H1 (cell line): ENCODE results near the gene PATE2. TPM values are rescaled to one million over a fixed set of nuclear protein-coding genes. Genes with fewer than 3 reads are reported as not detected.

Experiments used
- CTCF ChIA-PET: fragments of 300-600 bp; sonication (Branson Sonifier 250); formaldehyde crosslinking; loops from one replicate; lab custom pipeline; 2021; ENCODE audit not compliant: partially characterized antibody; lab: Charles Lee
- POLR2A ChIA-PET: fragments of 300-600 bp; sonication (Branson Sonifier 250); formaldehyde crosslinking; loops from one replicate; lab custom pipeline; 2021; ENCODE audit warnings: inconsistent platforms; ENCODE audit not compliant: partially characterized antibody; lab: Charles Lee
- DNase-seq, 2 experiments: peaks; one replicate each; pipeline versions ENCODE4 v3.0.0 to v3.0.0-alpha.2; 2010 to 2022; ENCODE audit warnings: low spot score in 2 of 2, low read depth in 1 of 2, mixed read lengths in 1 of 2
- FAIRE-seq: peaks from 2 replicates; lab custom pipeline; 2011; peaks lifted over from hg19 to GRCh38; lab: Jason Lieb, UNC
- H2AFZ ChIP-seq: 2 replicates; pipeline ENCODE4 v1.8.1; 2012; ENCODE audit warnings: low read length, inconsistent platforms
- H2AK5ac ChIP-seq: 2 replicates; pipeline ENCODE4 v1.6.1; 2013; ENCODE audit warnings: low read depth, low read length
- H2BK120ac ChIP-seq: replicated peaks from 2 replicates; pipeline ENCODE3; 2013; ENCODE audit warnings: low read depth, low read length, inconsistent platforms
- H2BK12ac ChIP-seq: 2 replicates; pipeline ENCODE4 v1.6.1; 2013; ENCODE audit warnings: low read depth, low read length
- H2BK15ac ChIP-seq: 2 replicates; pipeline ENCODE4 v1.6.1; 2013; ENCODE audit warnings: low read length
- H2BK20ac ChIP-seq: 2 replicates; pipeline ENCODE4 v1.6.1; 2013; ENCODE audit warnings: low read length
- H2BK5ac ChIP-seq: 2 replicates; pipeline ENCODE4 v1.6.1; 2013; ENCODE audit warnings: low read depth, low read length
- H3K14ac ChIP-seq: 2 replicates; pipeline ENCODE4 v1.6.1; 2013; ENCODE audit warnings: inconsistent platforms; ENCODE audit not compliant: insufficient read length
- H3K18ac ChIP-seq: 2 replicates; pipeline ENCODE4 v1.6.1; 2013; ENCODE audit warnings: low read length; ENCODE audit errors: extremely low read depth
- H3K23ac ChIP-seq: 2 replicates; pipeline ENCODE4 v1.6.1; 2013; ENCODE audit warnings: inconsistent platforms; ENCODE audit not compliant: insufficient read length
- H3K23me2 ChIP-seq: 2 replicates; pipeline ENCODE4 v1.6.1; 2013; ENCODE audit warnings: low read depth, low read length
- H3K27ac ChIP-seq: 2 replicates; pipeline ENCODE4 v1.6.1; 2011; ENCODE audit warnings: low read depth, low read length, inconsistent platforms
- H3K27me3 ChIP-seq, 4 experiments: replicated peaks in 1 of 4; 1 replicate in 1 of 4; 2 replicates in 3 of 4; pipeline versions ENCODE4 v1.6.1 to v1.8.1; 2011 to 2013; ENCODE audit warnings: low read length in 3 of 4, mild to moderate bottlenecking in 3 of 4, inconsistent platforms in 2 of 4, mixed read lengths in 2 of 4, moderate library complexity in 1 of 4; ENCODE audit not compliant: control insufficient read depth in 3 of 4, insufficient read depth in 3 of 4; ENCODE audit errors: extremely low read depth in 1 of 4
- H3K36me3 ChIP-seq, 4 experiments: 2 replicates each; pipeline versions ENCODE4 v1.6.1 to v1.8.1; 2011 to 2013; ENCODE audit warnings: mild to moderate bottlenecking in 4 of 4, low read length in 3 of 4, moderate library complexity in 2 of 4, control low read depth in 1 of 4, inconsistent platforms in 1 of 4; ENCODE audit not compliant: insufficient read depth in 4 of 4, control insufficient read depth in 2 of 4
- H3K4ac ChIP-seq: replicated peaks from 2 replicates; pipeline ENCODE3; 2013; ENCODE audit warnings: low read length, low read depth, mixed read lengths, inconsistent platforms; ENCODE audit not compliant: insufficient read length
- H3K4me1 ChIP-seq, 4 experiments: replicated peaks in 1 of 4; 1 replicate in 1 of 4; 2 replicates in 3 of 4; pipeline versions ENCODE4 v1.6.1 to v1.8.1; 2011 to 2013; ENCODE audit warnings: low read length in 3 of 4, inconsistent platforms in 2 of 4, mixed read lengths in 1 of 4; ENCODE audit not compliant: insufficient read depth in 4 of 4, control insufficient read depth in 3 of 4
- H3K4me2 ChIP-seq, 2 experiments: 2 replicates each; pipeline versions ENCODE4 v1.6.1 to v1.8.1; 2011 to 2013; ENCODE audit warnings: low read depth in 2 of 2, low read length in 2 of 2, control low read depth in 1 of 2, inconsistent platforms in 1 of 2, mild to moderate bottlenecking in 1 of 2; ENCODE audit not compliant: insufficient read depth in 1 of 2
- H3K4me3 ChIP-seq, 4 experiments: fragments of 200-600, 300-600 bp in 1 of 4; sonication (generic), shearing (Covaris generic), sonication (Bioruptor Twin) in 1 of 4; 2 replicates each; pipeline versions ENCODE4 v1.5.1 to v1.8.1; 2011 to 2016; ENCODE audit warnings: low read length in 4 of 4, low read depth in 3 of 4, control low read depth in 2 of 4, inconsistent platforms in 2 of 4, mild to moderate bottlenecking in 2 of 4, mixed read lengths in 1 of 4, moderate library complexity in 1 of 4; ENCODE audit not compliant: insufficient read depth in 2 of 4; ENCODE audit errors: extremely low read depth in 1 of 4
- H3K56ac ChIP-seq: replicated peaks from 2 replicates; pipeline ENCODE3; 2013; ENCODE audit warnings: low read depth, mild to moderate bottlenecking, mixed read lengths, low read length, inconsistent platforms; ENCODE audit not compliant: insufficient read length
- H3K79me1 ChIP-seq: 2 replicates; pipeline ENCODE4 v1.6.1; 2013; ENCODE audit warnings: low read depth, low read length, control low read depth
- H3K79me2 ChIP-seq, 2 experiments: 2 replicates each; pipeline versions ENCODE4 v1.6.1 to v1.8.1; 2012 to 2013; ENCODE audit warnings: low read length in 2 of 2, mild to moderate bottlenecking in 2 of 2, inconsistent platforms in 1 of 2; ENCODE audit not compliant: insufficient read depth in 2 of 2, control insufficient read depth in 1 of 2
- H3K9ac ChIP-seq, 4 experiments: replicated peaks in 1 of 4; 1 replicate in 1 of 4; 2 replicates in 3 of 4; pipeline versions ENCODE4 v1.6.1 to v1.8.1; 2011 to 2013; ENCODE audit warnings: low read depth in 3 of 4, low read length in 3 of 4, control low read depth in 2 of 4, mild to moderate bottlenecking in 2 of 4, moderate library complexity in 2 of 4, inconsistent platforms in 1 of 4; ENCODE audit errors: extremely low read depth in 1 of 4
- H3K9me3 ChIP-seq, 2 experiments: 2 replicates each; pipeline versions ENCODE4 v1.6.1 to v1.8.1; 2012 to 2013; ENCODE audit warnings: mild to moderate bottlenecking in 2 of 2, moderate library complexity in 2 of 2, control low read depth in 1 of 2, inconsistent platforms in 1 of 2, low read depth in 1 of 2, low read length in 1 of 2, mixed read lengths in 1 of 2; ENCODE audit not compliant: insufficient read depth in 2 of 2
- H4K20me1 ChIP-seq, 2 experiments: replicated peaks in 1 of 2; 2 replicates each; pipeline versions ENCODE3 to v1.8.1; 2011 to 2013; ENCODE audit warnings: inconsistent platforms in 2 of 2, low read length in 2 of 2, mild to moderate bottlenecking in 1 of 2; ENCODE audit not compliant: insufficient read depth in 2 of 2, control insufficient read depth in 1 of 2
- H4K5ac ChIP-seq: 2 replicates; pipeline ENCODE4 v1.6.1; 2013; ENCODE audit warnings: low read length, low read depth, mixed read lengths, inconsistent platforms; ENCODE audit not compliant: insufficient read length
- H4K8ac ChIP-seq: 2 replicates; pipeline ENCODE4 v1.8.0; 2013; ENCODE audit warnings: mild to moderate bottlenecking, moderate library complexity, low read length, inconsistent platforms; ENCODE audit not compliant: insufficient read depth; ENCODE audit errors: extremely low read depth
- H4K91ac ChIP-seq: replicated peaks from 2 replicates; pipeline ENCODE3; 2013; ENCODE audit warnings: low read length, mixed read lengths, inconsistent platforms; ENCODE audit not compliant: insufficient read length
- CTBP2 ChIP-seq: IDR thresholded peaks from 2 replicates; pipeline ENCODE4 v1.7.0; 2011; ENCODE audit warnings: borderline replicate concordance, mild to moderate bottlenecking, moderate library complexity, mixed read lengths, low read length; ENCODE audit not compliant: insufficient read depth, insufficient read length
- EGR1 ChIP-seq: IDR thresholded peaks from 2 replicates; pipeline ENCODE4 v1.6.1; 2011; ENCODE audit warnings: low read depth, low read length, borderline replicate concordance
- EP300 ChIP-seq, 2 experiments: IDR thresholded peaks; 1 replicate in 1 of 2; 2 replicates in 1 of 2; pipeline ENCODE4 v1.6.1; 2011 to 2012; ENCODE audit warnings: low read depth in 2 of 2, low read length in 2 of 2, mild to moderate bottlenecking in 2 of 2, borderline replicate concordance in 1 of 2, inconsistent platforms in 1 of 2, moderate library complexity in 1 of 2
- EZH2 ChIP-seq: fragments of 200-600 bp; sonication (generic); IDR thresholded peaks from 2 replicates; pipeline ENCODE4 v1.7.1; 2012; ENCODE audit warnings: low read depth, mild to moderate bottlenecking, moderate library complexity, low read length, inconsistent platforms; ENCODE audit not compliant: severe bottlenecking
- SIN3A ChIP-seq, 2 experiments: IDR thresholded peaks in 1 of 2; conservative IDR thresholded peaks in 1 of 2; 2 replicates each; pipeline ENCODE4 v1.6.1; 2011 to 2012; ENCODE audit warnings: low read length in 2 of 2, improper control_type of control experiment in 1 of 2, low read depth in 1 of 2, mild to moderate bottlenecking in 1 of 2
- SIRT6 ChIP-seq: IDR thresholded peaks from one replicate; pipeline ENCODE4 v1.7.1; 2012; ENCODE audit warnings: low read length, inconsistent platforms
- SIX5 ChIP-seq: IDR thresholded peaks from 2 replicates; pipeline ENCODE4 v1.6.1; 2011; ENCODE audit warnings: mild to moderate bottlenecking, low read depth, low read length
- TAF7 ChIP-seq: optimal IDR thresholded peaks from 2 replicates; pipeline ENCODE3; 2011; ENCODE audit warnings: low read depth, mild to moderate bottlenecking, inconsistent platforms, low read length, moderate library complexity, borderline replicate concordance
- YY1 ChIP-seq: IDR thresholded peaks from 2 replicates; pipeline ENCODE4 v1.6.1; 2011; ENCODE audit warnings: low read depth, mild to moderate bottlenecking, low read length
- WGBS, 2 experiments: shearing (Covaris generic) in 1 of 2; methylation state at CpG; one replicate each; pipeline versions ENCODE4 v1.1.6 to v1.1.7; 2013 to 2015; ENCODE audit warnings: low lambda C conversion rate in 2 of 2, mixed read lengths in 2 of 2, inconsistent platforms in 1 of 2, low coverage in 1 of 2, missing lambda C conversion rate in 1 of 2; ENCODE audit not compliant: insufficient replicate concordance in 2 of 2, insufficient coverage in 1 of 2, insufficient read length in 1 of 2; ENCODE audit errors: extremely low coverage in 1 of 2, missing lambda C conversion rate in 1 of 2; 5-methylcytosine and 5-hydroxymethylcytosine counted together
- polyA plus RNA-seq, 7 experiments: library from polyadenylated mRNA; depleted of rRNA in 3 of 7; stranded (reverse) in 5 of 7; unstranded in 2 of 7; fragments of >200 nt in 5 of 7; fragments of 200-250 nt in 2 of 7; gene quantifications; 1 replicate in 5 of 7; 2 replicates in 1 of 7; 4 replicates in 1 of 7; pipeline versions ENCODE4 v1.2.1 to v1.2.3, GENCODE V29; 2011 to 2013; ENCODE audit warnings: missing spikeins in 2 of 7, mixed read lengths in 2 of 7
- total RNA-seq: library from RNA; stranded (reverse); fragmentation: NEBNext Ultra II Directional; extraction: Animal tissue kit (Norgen Biotek cat#: 25700); gene quantifications from 2 replicates; pipeline ENCODE4 v1.2.1, GENCODE V29; 2021
- TF ChIP-seq, protein P1 (sequence below): IDR thresholded peaks from 2 replicates; pipeline ENCODE4 v1.6.1; 2012; ENCODE audit warnings: low read length, inconsistent platforms
- TF ChIP-seq, protein P2 (sequence below): IDR thresholded peaks from 2 replicates; pipeline ENCODE4 v1.6.1; 2012; ENCODE audit warnings: inconsistent platforms

Gene PATE2
- total and polyA plus RNA-seq, 2 of the 8 experiments (the other 6 are each of a cell fraction or from before 2014, with no cell fraction given) = 0.14 TPM; not detected in 1

DNA sequence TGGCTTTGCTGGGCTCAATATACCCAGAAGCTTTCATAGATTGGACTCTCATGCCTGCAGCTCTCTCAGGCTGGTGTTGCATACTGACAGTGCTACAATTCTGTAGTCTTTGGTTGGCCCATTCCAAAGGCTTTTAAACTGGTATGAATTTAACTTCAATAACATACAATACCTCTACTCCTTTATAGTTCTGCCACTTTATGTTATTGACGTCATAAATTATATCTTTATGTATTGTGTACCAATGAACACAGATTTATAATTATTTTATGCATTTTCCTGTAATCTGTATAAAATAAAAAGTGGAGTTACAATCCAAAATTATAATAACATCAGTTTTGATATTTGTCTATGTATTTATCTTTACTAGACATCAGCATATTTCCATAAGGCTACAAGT, 16.2 kb downstream of the PATE2 start:
- ChIA-PET POLR2A (no interaction called here), CTCF (interaction anchor here (1.1 to 1.4 kb wide), 2 partner anchors 9 to 38 kb away, joined by 3 to 4 read pairs; no protein-coding TSS in a partner anchor)
- H3K9ac ChIP-seq = no peak overlapping the region
- no peak overlapping the region for H2BK120ac ChIP-seq
- no peaks in the 10 kb centered on the region for H3K79me1 ChIP-seq
- no peaks in the 10 kb centered on the region for H3K79me2 ChIP-seq
- H2BK5ac ChIP-seq = no peak overlapping the region
- no peak overlapping the region for H3K4me2 ChIP-seq
- no peaks in the 10 kb centered on the region for H3K27me3 ChIP-seq
- no peak overlapping the region for H4K5ac ChIP-seq
- WGBS, 2 experiments = 86% methylated on average over 1 of the region's 1 CpG; no CpG with 5 or more reads in 1 of the 2 experiments
- H2BK20ac ChIP-seq = no peak overlapping the region
- no peak overlapping the region for H3K4ac ChIP-seq
- no peak overlapping the region for H3K27ac ChIP-seq
- H2AK5ac ChIP-seq = no peak overlapping the region
- no peak overlapping the region for H2AFZ ChIP-seq
- no peak overlapping the region for H2BK15ac ChIP-seq
- no peaks in the 10 kb centered on the region for H3K9me3 ChIP-seq
- H4K91ac ChIP-seq = no peak overlapping the region
- no peaks in the 10 kb centered on the region for H3K23me2 ChIP-seq
- FAIRE-seq (no peak), DNase-seq (no peak)
- no peak overlapping the region for H3K14ac ChIP-seq
- no peak overlapping the region for H3K23ac ChIP-seq
- no peak overlapping the region for H3K4me3 ChIP-seq
- H2BK12ac ChIP-seq = no peak overlapping the region
- no peak overlapping the region for H3K18ac ChIP-seq
- no peaks in the 10 kb centered on the region; a peak in 1 of 7 replicates for H3K4me1 ChIP-seq
- no peaks in the 10 kb centered on the region for H3K36me3 ChIP-seq
- H4K8ac ChIP-seq = no peak overlapping the region
- H3K56ac ChIP-seq = no peak overlapping the region
- H4K20me1 ChIP-seq = no peaks in the 10 kb centered on the region
- TF ChIP-seq CTBP2 (no peak), TAF7 (no peak), SIX5 (no peak), EZH2 (no peak), EP300 (IDR thresholded peaks at IDR 0.05; ENCODE audit: borderline replicate concordance in 1 of 2, low read depth in 2 of 2, low read length in 2 of 2) (no peak), YY1 (no peak), SIN3A (conservative IDR thresholded peaks at IDR 0.05 in 1 of 2, IDR thresholded peaks at IDR 0.05 in 1 of 2; ENCODE audit: low read depth in 1 of 2, low read length in 2 of 2) (no peak), EGR1 (no peak), SIRT6 (no peak)
- TF ChIP-seq, protein P1, sequence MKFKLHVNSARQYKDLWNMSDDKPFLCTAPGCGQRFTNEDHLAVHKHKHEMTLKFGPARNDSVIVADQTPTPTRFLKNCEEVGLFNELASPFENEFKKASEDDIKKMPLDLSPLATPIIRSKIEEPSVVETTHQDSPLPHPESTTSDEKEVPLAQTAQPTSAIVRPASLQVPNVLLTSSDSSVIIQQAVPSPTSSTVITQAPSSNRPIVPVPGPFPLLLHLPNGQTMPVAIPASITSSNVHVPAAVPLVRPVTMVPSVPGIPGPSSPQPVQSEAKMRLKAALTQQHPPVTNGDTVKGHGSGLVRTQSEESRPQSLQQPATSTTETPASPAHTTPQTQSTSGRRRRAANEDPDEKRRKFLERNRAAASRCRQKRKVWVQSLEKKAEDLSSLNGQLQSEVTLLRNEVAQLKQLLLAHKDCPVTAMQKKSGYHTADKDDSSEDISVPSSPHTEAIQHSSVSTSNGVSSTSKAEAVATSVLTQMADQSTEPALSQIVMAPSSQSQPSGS = no peak
- TF ChIP-seq, protein P2, sequence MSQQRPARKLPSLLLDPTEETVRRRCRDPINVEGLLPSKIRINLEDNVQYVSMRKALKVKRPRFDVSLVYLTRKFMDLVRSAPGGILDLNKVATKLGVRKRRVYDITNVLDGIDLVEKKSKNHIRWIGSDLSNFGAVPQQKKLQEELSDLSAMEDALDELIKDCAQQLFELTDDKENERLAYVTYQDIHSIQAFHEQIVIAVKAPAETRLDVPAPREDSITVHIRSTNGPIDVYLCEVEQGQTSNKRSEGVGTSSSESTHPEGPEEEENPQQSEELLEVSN = no peak
